HG03103 (cell line): ENCODE measurements around the gene SYTL2.
"Not testable (repeated sequence)": the region's sequence is repeated elsewhere in the genome, so short reads cannot be mapped to it uniquely, and the experiment has no call there.

Experiments
- ATAC-seq: cut with Tn5 transposase; IDR thresholded peaks from one replicate; pipeline ENCODE4 v1.9.1; 2021; ENCODE audit warnings: low read depth; ENCODE audit not compliant: unreplicated experiment

SYTL2 gene

GRCh38 chr11:85699957-85700741, 110.8 kb downstream of the SYTL2 start:
- ATAC-seq: peak; percentile 55

GRCh38 chr11:85698195-85698594, 112.7 kb downstream of the SYTL2 start:
- ATAC-seq: no peak

GRCh38 chr11:85697747-85698146, 113.2 kb downstream of the SYTL2 start:
- ATAC-seq: no peak

GRCh38 chr11:85695546-85695945, 115.4 kb downstream of the SYTL2 start:
- no peak for ATAC-seq

GRCh38 chr11:85694385-85694980, 116.5 kb downstream of the SYTL2 start:
- no peak for ATAC-seq

GRCh38 chr11:85685820-85686459, 125.0 kb downstream of the SYTL2 start, which contains the start of gene CCDC89:
Gene CCDC89, minus strand, starts transcription at chr11:85686195. Its CDS starts 65 bp downstream, at chr11:85686130.
- ATAC-seq: no peak

GRCh38 chr11:85685125-85685819, 125.7 kb downstream of the SYTL2 start:
- ATAC-seq: no peak

GRCh38 chr11:85682330-85683305, 128.3 kb downstream of the SYTL2 start:
- ATAC-seq: peak; percentile 74

- ATAC-seq: no peak
Measured at GRCh38 chr11:85680897-85681296, 130.0 kb downstream of the SYTL2 start.

- no peak for ATAC-seq
Measured at GRCh38 chr11:85679576-85679975, 131.4 kb downstream of the SYTL2 start.

- no peak for ATAC-seq
Measured at GRCh38 chr11:85673393-85673792, 137.5 kb downstream of the SYTL2 start.

- ATAC-seq: no peak
Measured at GRCh38 chr11:85672105-85672902, 138.6 kb downstream of the SYTL2 start.

- not testable (repeated sequence) for ATAC-seq
Measured at GRCh38 chr11:85670949-85671663, 139.8 kb downstream of the SYTL2 start.

GRCh38 chr11:85668157-85668556, 142.8 kb downstream of the SYTL2 start:
- ATAC-seq: no peak

GRCh38 chr11:85666687-85667086, 144.3 kb downstream of the SYTL2 start:
- ATAC-seq: no peak

GRCh38 chr11:85665733-85666132, 145.2 kb downstream of the SYTL2 start:
- no peak for ATAC-seq

GRCh38 chr11:85664615-85665481, 146.1 kb downstream of the SYTL2 start, which contains the start of gene CREBZF:
Gene CREBZF, minus strand, starts transcription at chr11:85665129. Its CDS starts 254 bp downstream, at chr11:85664875.
- peak; percentile 90 for ATAC-seq
